NK-92 treated with Interleukin-12 subunit alpha and Interleukin-12 subunit beta, amount 100 ng/mL, for 24 hours (cell line): ENCODE data around the gene SLC7A14.

ENCODE experiments used
- DNase-seq: peaks from one replicate; lab custom pipeline; 2025; lab: John Stamatoyannopoulos, UW

Gene SLC7A14

GRCh38 chr3:170497207-170498095 is 88.4 kb downstream of the SLC7A14 start:
- DNase-seq = no peak

GRCh38 chr3:170496868-170497140 is 89.1 kb downstream of the SLC7A14 start:
- DNase-seq = no peak

GRCh38 chr3:170496026-170496867 is 89.6 kb downstream of the SLC7A14 start:
- no peak for DNase-seq

GRCh38 chr3:170494766-170495165 is 91.1 kb downstream of the SLC7A14 start:
- DNase-seq = no peak

GRCh38 chr3:170493712-170494182 is 92.1 kb downstream of the SLC7A14 start:
- DNase-seq = no peak

GRCh38 chr3:170491901-170492300 is 94.0 kb downstream of the SLC7A14 start:
- DNase-seq = no peak

- no peak for DNase-seq
Observed at GRCh38 chr3:170490828-170491560, 94.9 kb downstream of the SLC7A14 start.

- no peak for DNase-seq
Observed at GRCh38 chr3:170488802-170489201, 97.1 kb downstream of the SLC7A14 start.

- DNase-seq = no peak
Observed at GRCh38 chr3:170487031-170487430, 98.8 kb downstream of the SLC7A14 start.

- no peak for DNase-seq
Observed at GRCh38 chr3:170486398-170486797, 99.5 kb downstream of the SLC7A14 start.

- no peak for DNase-seq
Observed at GRCh38 chr3:170485696-170486095, 100.2 kb downstream of the SLC7A14 start.

- no peak for DNase-seq
Observed at GRCh38 chr3:170485294-170485693, 100.6 kb downstream of the SLC7A14 start.

GRCh38 chr3:170484869-170485268 is 101.0 kb downstream of the SLC7A14 start:
- DNase-seq = no peak

GRCh38 chr3:170483485-170484262 is 102.2 kb downstream of the SLC7A14 start:
- no peak for DNase-seq

- DNase-seq = no peak
Observed at GRCh38 chr3:170482199-170482598, 103.7 kb downstream of the SLC7A14 start.

- no peak for DNase-seq
Observed at GRCh38 chr3:170480111-170480510, 105.8 kb downstream of the SLC7A14 start.

- no peak for DNase-seq
Observed at GRCh38 chr3:170477395-170477794, 108.5 kb downstream of the SLC7A14 start.

GRCh38 chr3:170476291-170476690 is 109.6 kb downstream of the SLC7A14 start:
- DNase-seq = no peak

GRCh38 chr3:170475092-170475685 is 110.7 kb downstream of the SLC7A14 start:
- DNase-seq = no peak

GRCh38 chr3:170473358-170473757 is 112.5 kb downstream of the SLC7A14 start:
- DNase-seq = no peak

- DNase-seq = no peak
Observed at GRCh38 chr3:170471149-170471548, 114.7 kb downstream of the SLC7A14 start.
